ENCODE data around the gene PEX13. TPM values are rescaled to one million over a fixed set of nuclear protein-coding genes. Genes with fewer than 3 reads are reported as not detected.

The PEX13 gene
- total RNA-seq, 1 donor from 2014 or later: 74.9 TPM

- Histone ChIP-seq H3K4me1 (no peaks in the 10 kb centered on the region), H4K20me1 (ENCODE audit: low read depth) (no peaks in the 10 kb centered on the region), H3K9ac (no peak overlapping the region), H3K79me2 (ENCODE audit: low read depth) (no peaks in the 10 kb centered on the region), H2AFZ (replicated peaks) (no peak overlapping the region), H3K4me2 (no peak overlapping the region), H3K27me3 (no peaks in the 10 kb centered on the region), H3K36me3 (peaks cover 7% of the 10 kb centered on the region), H3K9me3 (ENCODE audit: low read depth) (no peaks in the 10 kb centered on the region), H3K27ac (no peak overlapping the region), H3F3A (ENCODE audit: low read depth) (peaks cover 4% of the 10 kb centered on the region), H3K4me3 (no peak overlapping the region)
- no peak for TF ChIP-seq EZH2phosphoT487 (IDR thresholded peaks at IDR 0.05)
- TF ChIP-seq EZH2 (IDR thresholded peaks at IDR 0.05): no peak
- no peak for TF ChIP-seq CTCF (IDR thresholded peaks at IDR 0.05)
- DNase-seq (ENCODE audit: low spot score): no peak
- Mint-ChIP-seq H3K4me3 (no peak overlapping the region), H3K9me3 (no peaks in the 10 kb centered on the region), H3K27me3 (ENCODE audit: insufficient read depth, low read depth) (peaks cover 2% of the 10 kb centered on the region), H3K4me1 (no peaks in the 10 kb centered on the region), H3K27ac (no peak overlapping the region), H3K36me3 (peaks cover 30% of the 10 kb centered on the region)
Measured at GRCh38 chr2:61085883-61086282, 68.4 kb downstream of the PEX13 start.

GRCh38 chr2:61089797-61090196 is 72.3 kb downstream of the PEX13 start:
- H3K79me2 ChIP-seq (ENCODE audit: low read depth): no peaks in the 10 kb centered on the region
- TF ChIP-seq EZH2phosphoT487 (IDR thresholded peaks at IDR 0.05): no peak
- no peak for TF ChIP-seq CTCF (IDR thresholded peaks at IDR 0.05)
- TF ChIP-seq EZH2 (IDR thresholded peaks at IDR 0.05): no peak
- no peak overlapping the region for H3K4me3 Mint-ChIP-seq
- H3K27ac Mint-ChIP-seq: no peak overlapping the region
- no peaks in the 10 kb centered on the region for H4K20me1 ChIP-seq (ENCODE audit: low read depth)
- peaks cover 5% of the 10 kb centered on the region for H3K36me3 ChIP-seq
- no peak overlapping the region for H3K9ac ChIP-seq
- peaks cover 22% of the 10 kb centered on the region for H3K36me3 Mint-ChIP-seq
- H3K9me3 Mint-ChIP-seq: no peaks in the 10 kb centered on the region
- no peaks in the 10 kb centered on the region for H3K9me3 ChIP-seq (ENCODE audit: low read depth)
- no peaks in the 10 kb centered on the region for H3K4me1 Mint-ChIP-seq
- no peaks in the 10 kb centered on the region for H3K27me3 ChIP-seq
- no peak overlapping the region for H3K4me2 ChIP-seq
- H3K4me1 ChIP-seq: no peaks in the 10 kb centered on the region
- peaks cover 4% of the 10 kb centered on the region for H3F3A ChIP-seq (ENCODE audit: low read depth)
- no peak overlapping the region for H3K4me3 ChIP-seq
- no peak for DNase-seq (ENCODE audit: low spot score)
- no peak overlapping the region for H3K27ac ChIP-seq
- H2AFZ ChIP-seq (replicated peaks): no peak overlapping the region
- H3K27me3 Mint-ChIP-seq (ENCODE audit: insufficient read depth, low read depth): peaks cover 2% of the 10 kb centered on the region

- H3K27ac ChIP-seq: no peak overlapping the region
Measured at GRCh38 chr2:61090386-61090921, 72.9 kb downstream of the PEX13 start.

More at GRCh38 chr2:61090386-61090921, 72.9 kb downstream of the PEX13 start:
- Histone ChIP-seq H4K20me1 (ENCODE audit: low read depth) (no peaks in the 10 kb centered on the region), H3K36me3 (peaks cover 5% of the 10 kb centered on the region), H3K9me3 (ENCODE audit: low read depth) (no peaks in the 10 kb centered on the region), H3K9ac (no peak overlapping the region), H3K79me2 (ENCODE audit: low read depth) (no peaks in the 10 kb centered on the region), H3K4me3 (no peak overlapping the region), H2AFZ (replicated peaks) (no peak overlapping the region), H3F3A (ENCODE audit: low read depth) (peaks cover 4% of the 10 kb centered on the region), H3K27me3 (no peaks in the 10 kb centered on the region), H3K4me1 (no peaks in the 10 kb centered on the region), H3K4me2 (no peak overlapping the region)
- Mint-ChIP-seq H3K4me3 (no peak overlapping the region), H3K27me3 (ENCODE audit: insufficient read depth, low read depth) (peaks cover 2% of the 10 kb centered on the region), H3K9me3 (no peaks in the 10 kb centered on the region), H3K36me3 (peaks cover 17% of the 10 kb centered on the region), H3K4me1 (no peaks in the 10 kb centered on the region), H3K27ac (no peak overlapping the region)
- TF ChIP-seq EZH2phosphoT487 (IDR thresholded peaks at IDR 0.05) (no peak), EZH2 (IDR thresholded peaks at IDR 0.05) (no peak), CTCF (IDR thresholded peaks at IDR 0.05) (no peak)
- no peak for DNase-seq (ENCODE audit: low spot score)
